Measurements from ENCODE around the gene DYSF. TPM values are rescaled to one million over a fixed set of nuclear protein-coding genes. Genes with fewer than 3 reads are reported as not detected.

The DYSF gene
- total RNA-seq, 2 donors from 2014 or later = 1.4 to 3.1 TPM

DNA sequence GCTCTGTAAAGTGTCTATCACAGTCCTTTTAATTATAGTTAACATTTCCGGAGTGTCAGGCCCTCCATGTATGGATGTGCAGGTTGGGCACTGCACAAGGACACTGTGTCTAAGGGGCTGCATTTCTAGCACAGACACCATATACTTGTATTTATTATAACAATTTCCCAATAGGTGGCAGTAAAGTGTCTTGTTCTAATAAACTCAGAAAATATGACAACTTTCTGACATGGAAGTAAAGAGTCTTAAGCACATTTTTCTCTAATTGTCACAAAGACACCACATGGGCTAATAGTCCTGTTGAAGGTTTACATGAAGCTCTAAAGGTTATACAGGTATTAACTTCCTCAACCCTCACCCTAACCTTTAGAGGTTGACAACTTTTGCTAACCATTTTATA lies 156.6 kb downstream of the DYSF start:
- Histone ChIP-seq H3K9me3 (ENCODE audit: control insufficient read depth, low read length) (no peaks in the 10 kb centered on the region), H3K36me3 (ENCODE audit: control insufficient read depth, insufficient read depth, low read length) (no peaks in the 10 kb centered on the region), H3K4me1 (ENCODE audit: control insufficient read depth, insufficient read depth, low read length) (peaks cover 3% of the 10 kb centered on the region), H3K27ac (ENCODE audit: low read depth, low read length) (no peak overlapping the region), H3K9ac (ENCODE audit: extremely low read depth, low read length, poor library complexity, severe bottlenecking) (no peak overlapping the region), H3K4me3 (ENCODE audit: low read length) (no peak overlapping the region), H3K27me3 (ENCODE audit: control insufficient read depth, insufficient read depth, low read length, poor library complexity, severe bottlenecking) (no peaks in the 10 kb centered on the region)
- H3K27ac Mint-ChIP-seq = no peak overlapping the region
- no peaks in the 10 kb centered on the region for H3K27me3 Mint-ChIP-seq (ENCODE audit: insufficient read depth)
- no peaks in the 10 kb centered on the region for H3K9me3 Mint-ChIP-seq
- H3K4me3 Mint-ChIP-seq = no peak overlapping the region
- peaks cover 17% of the 10 kb centered on the region for H3K4me1 Mint-ChIP-seq
- WGBS, 2 experiments (ENCODE audit: insufficient coverage in 1 of 2, insufficient read length in 1 of 2) = 94% methylated on average over 1 of the region's 1 CpG; no CpG with 5 or more reads in 1 of the 2 experiments
- TF ChIP-seq, protein P1, sequence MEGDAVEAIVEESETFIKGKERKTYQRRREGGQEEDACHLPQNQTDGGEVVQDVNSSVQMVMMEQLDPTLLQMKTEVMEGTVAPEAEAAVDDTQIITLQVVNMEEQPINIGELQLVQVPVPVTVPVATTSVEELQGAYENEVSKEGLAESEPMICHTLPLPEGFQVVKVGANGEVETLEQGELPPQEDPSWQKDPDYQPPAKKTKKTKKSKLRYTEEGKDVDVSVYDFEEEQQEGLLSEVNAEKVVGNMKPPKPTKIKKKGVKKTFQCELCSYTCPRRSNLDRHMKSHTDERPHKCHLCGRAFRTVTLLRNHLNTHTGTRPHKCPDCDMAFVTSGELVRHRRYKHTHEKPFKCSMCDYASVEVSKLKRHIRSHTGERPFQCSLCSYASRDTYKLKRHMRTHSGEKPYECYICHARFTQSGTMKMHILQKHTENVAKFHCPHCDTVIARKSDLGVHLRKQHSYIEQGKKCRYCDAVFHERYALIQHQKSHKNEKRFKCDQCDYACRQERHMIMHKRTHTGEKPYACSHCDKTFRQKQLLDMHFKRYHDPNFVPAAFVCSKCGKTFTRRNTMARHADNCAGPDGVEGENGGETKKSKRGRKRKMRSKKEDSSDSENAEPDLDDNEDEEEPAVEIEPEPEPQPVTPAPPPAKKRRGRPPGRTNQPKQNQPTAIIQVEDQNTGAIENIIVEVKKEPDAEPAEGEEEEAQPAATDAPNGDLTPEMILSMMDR (conservative IDR thresholded peaks at IDR 0.05) = no peak
- no peak for DNase-seq
- H3K36me3 Mint-ChIP-seq (ENCODE audit: low read depth) = no peaks in the 10 kb centered on the region

DNA sequence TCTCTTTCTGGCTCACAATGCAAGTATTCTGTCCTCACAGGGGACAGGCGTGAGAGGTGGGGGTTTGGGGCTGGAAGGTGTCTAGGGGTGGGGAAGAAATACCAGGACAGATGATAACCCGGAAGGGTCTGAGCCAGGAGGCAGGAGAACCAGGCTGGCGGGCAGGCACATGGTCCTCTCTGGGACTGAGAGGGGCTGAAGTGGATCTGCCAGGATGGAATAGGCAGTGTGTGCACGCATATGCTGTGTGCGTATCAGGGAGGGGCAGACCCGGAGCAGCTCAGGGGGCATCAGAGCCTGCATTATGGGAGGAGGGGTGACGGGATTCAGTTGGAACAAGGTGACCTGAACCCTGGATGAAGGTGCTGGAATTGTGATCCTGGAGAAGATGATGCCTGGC lies 157.3 kb downstream of the DYSF start:
- Histone ChIP-seq H3K4me3 (ENCODE audit: low read length) (no peak overlapping the region), H3K4me1 (ENCODE audit: control insufficient read depth, insufficient read depth, low read length) (no peaks in the 10 kb centered on the region), H3K27ac (ENCODE audit: low read depth, low read length) (no peak overlapping the region), H3K36me3 (ENCODE audit: control insufficient read depth, insufficient read depth, low read length) (no peaks in the 10 kb centered on the region), H3K9ac (ENCODE audit: extremely low read depth, low read length, poor library complexity, severe bottlenecking) (no peak overlapping the region), H3K9me3 (ENCODE audit: control insufficient read depth, low read length) (no peaks in the 10 kb centered on the region), H3K27me3 (ENCODE audit: control insufficient read depth, insufficient read depth, low read length, poor library complexity, severe bottlenecking) (no peaks in the 10 kb centered on the region)
- DNase-seq = peak; percentile 17
- no peaks in the 10 kb centered on the region for H3K27me3 Mint-ChIP-seq (ENCODE audit: insufficient read depth)
- no peak overlapping the region for H3K4me3 Mint-ChIP-seq
- WGBS, 2 experiments (ENCODE audit: insufficient coverage in 1 of 2, insufficient read length in 1 of 2) = 91 to 100% methylated on average over 1 to 7 of the region's 7 CpGs
- H3K36me3 Mint-ChIP-seq (ENCODE audit: low read depth) = no peaks in the 10 kb centered on the region
- no peaks in the 10 kb centered on the region for H3K9me3 Mint-ChIP-seq
- TF ChIP-seq, protein P1 (conservative IDR thresholded peaks at IDR 0.05) = no peak
- peaks cover 11% of the 10 kb centered on the region for H3K4me1 Mint-ChIP-seq
- no peak overlapping the region for H3K27ac Mint-ChIP-seq

DNA sequence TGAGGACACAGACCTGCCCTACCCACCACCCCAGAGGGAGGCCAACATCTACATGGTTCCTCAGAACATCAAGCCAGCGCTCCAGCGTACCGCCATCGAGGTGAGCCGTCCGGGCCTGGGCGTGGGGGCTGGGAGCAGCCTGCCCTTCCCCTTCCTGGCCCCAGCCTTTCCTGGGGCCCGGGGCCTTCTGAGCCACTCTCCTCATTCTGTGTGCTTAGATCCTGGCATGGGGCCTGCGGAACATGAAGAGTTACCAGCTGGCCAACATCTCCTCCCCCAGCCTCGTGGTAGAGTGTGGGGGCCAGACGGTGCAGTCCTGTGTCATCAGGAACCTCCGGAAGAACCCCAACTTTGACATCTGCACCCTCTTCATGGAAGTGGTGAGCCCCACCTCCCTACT lies 157.9 kb downstream of the DYSF start:
- peaks cover 5% of the 10 kb centered on the region for H3K4me1 Mint-ChIP-seq
- H3K36me3 ChIP-seq (ENCODE audit: control insufficient read depth, insufficient read depth, low read length) = no peaks in the 10 kb centered on the region
- H3K36me3 Mint-ChIP-seq (ENCODE audit: low read depth) = no peaks in the 10 kb centered on the region
- H3K9ac ChIP-seq (ENCODE audit: extremely low read depth, low read length, poor library complexity, severe bottlenecking) = no peak overlapping the region
- H3K4me1 ChIP-seq (ENCODE audit: control insufficient read depth, insufficient read depth, low read length) = no peaks in the 10 kb centered on the region
- no peaks in the 10 kb centered on the region for H3K27me3 ChIP-seq (ENCODE audit: control insufficient read depth, insufficient read depth, low read length, poor library complexity, severe bottlenecking)
- no peak overlapping the region for H3K27ac ChIP-seq (ENCODE audit: low read depth, low read length)
- H3K27ac Mint-ChIP-seq = no peak overlapping the region
- TF ChIP-seq, protein P1 (conservative IDR thresholded peaks at IDR 0.05) = no peak
- H3K9me3 ChIP-seq (ENCODE audit: control insufficient read depth, low read length) = no peaks in the 10 kb centered on the region
- WGBS, 2 experiments (ENCODE audit: insufficient coverage in 1 of 2, insufficient read length in 1 of 2) = 96 to 99% methylated on average over 10 to 12 of the region's 12 CpGs
- H3K27me3 Mint-ChIP-seq (ENCODE audit: insufficient read depth) = no peaks in the 10 kb centered on the region
- H3K9me3 Mint-ChIP-seq = no peaks in the 10 kb centered on the region
- no peak overlapping the region for H3K4me3 Mint-ChIP-seq
- H3K4me3 ChIP-seq (ENCODE audit: low read length) = no peak overlapping the region
- peak; percentile 22 for DNase-seq

Measured in endodermal cell (in vitro differentiated cells).